ENCODE measurements around the gene NEU3.
"Not testable (repeated sequence)": the region's sequence is repeated elsewhere in the genome, so short reads cannot be mapped to it uniquely, and the experiment has no call there.

Gene NEU3

DNA sequence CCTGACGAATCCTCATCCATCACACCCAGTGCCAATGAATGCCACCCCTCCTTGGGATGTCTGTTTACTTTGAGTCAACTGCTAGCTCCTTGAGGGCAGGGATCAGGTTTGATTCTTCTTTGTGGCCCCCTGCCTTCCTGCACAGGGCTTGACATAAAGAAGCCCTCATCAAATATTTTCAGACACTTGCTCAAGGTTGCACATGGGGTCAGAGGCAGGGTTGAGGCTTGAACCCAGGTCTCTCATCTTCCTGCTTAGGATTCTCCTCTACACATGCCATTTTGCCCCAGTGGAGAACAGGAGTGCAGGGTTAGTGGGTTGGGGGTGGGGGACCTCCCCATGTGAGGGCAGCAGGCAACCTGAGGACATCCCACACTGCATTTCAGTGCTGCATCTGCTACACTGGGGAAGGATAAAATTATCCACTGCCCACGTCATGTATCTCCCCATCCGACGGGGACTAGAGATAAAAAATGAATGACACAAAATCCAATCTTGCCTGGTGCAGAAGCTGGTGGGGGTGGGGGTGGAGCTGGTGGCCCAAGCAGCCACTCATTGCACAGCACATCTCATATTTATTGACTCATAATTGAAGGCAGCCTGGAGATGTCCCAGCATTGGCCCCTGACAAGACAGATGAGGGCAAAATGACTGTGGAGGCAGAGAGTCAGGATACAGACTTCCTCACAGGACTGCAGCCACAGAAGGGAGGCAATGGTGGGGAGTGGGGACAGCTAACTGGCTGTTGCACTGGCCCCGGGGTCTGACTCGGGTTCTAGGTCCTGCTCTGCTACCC lies 41.3 kb downstream of the NEU3 start:
- DNase-seq (ENCODE audit: low read depth) = no peak

DNA sequence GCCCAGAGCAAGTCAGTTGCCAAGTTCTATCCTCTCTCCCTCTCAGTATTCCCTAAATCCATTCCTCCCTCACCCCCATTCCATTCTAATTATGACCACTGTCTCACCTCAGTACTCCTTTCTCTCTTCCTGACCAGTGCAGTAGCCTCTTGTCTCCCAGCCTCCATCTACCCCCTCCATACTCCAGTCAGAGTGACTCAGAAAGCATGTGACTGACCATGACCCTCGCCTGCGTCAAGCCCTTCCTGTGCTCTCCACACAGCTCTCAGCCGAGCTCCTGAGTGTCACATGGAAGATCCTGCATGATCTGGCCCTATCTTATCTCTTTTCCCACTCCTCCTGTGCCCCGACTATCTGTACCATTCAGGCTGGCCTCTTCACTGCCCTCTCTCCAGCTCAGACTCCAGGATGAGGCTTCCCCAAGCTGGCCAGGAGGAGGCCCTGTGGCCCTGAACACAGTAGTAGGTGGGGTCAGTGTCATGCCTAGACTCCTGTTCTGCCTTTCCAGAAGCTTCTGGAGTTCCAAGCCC lies 42.6 kb downstream of the NEU3 start:
- DNase-seq (ENCODE audit: low read depth) = peak; percentile 68

DNA sequence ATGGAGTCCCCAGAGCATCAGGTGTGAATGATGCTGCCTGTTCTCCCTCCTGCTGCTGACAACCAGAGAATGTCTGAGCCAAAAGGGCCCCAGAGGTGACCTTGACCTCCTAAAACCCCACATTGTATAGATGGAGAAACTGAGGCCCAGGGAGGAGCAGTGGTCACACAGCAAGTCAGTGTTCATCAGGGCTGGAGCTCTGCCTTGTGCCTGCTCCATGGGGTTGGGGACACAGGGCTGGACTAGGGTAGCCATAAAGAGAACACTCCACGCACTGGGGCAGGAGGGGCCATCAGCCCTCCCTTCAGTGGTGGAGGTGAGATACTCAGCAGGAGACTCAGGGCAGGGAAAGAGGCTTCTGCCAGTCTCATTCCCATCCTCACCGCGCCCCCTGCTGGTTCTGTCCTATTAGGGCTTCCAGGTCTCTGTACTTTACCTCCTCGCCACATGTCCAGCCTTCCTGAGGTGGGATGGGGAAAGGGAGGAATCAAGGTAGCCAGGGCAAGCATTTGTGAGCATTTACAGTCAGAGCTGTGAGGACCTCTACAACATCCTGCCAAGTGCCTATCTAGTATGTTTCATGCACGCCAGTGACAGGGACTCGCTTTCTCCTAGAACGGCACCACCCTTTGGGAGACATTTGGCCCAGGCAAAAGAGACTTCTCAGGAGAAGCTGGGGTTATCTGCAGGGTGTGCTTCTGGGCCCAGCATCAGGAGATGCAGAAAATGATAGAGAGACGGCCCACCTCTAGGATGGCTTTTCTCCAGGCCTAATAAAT lies 43.2 kb downstream of the NEU3 start:
- no peak for DNase-seq (ENCODE audit: low read depth)

DNA sequence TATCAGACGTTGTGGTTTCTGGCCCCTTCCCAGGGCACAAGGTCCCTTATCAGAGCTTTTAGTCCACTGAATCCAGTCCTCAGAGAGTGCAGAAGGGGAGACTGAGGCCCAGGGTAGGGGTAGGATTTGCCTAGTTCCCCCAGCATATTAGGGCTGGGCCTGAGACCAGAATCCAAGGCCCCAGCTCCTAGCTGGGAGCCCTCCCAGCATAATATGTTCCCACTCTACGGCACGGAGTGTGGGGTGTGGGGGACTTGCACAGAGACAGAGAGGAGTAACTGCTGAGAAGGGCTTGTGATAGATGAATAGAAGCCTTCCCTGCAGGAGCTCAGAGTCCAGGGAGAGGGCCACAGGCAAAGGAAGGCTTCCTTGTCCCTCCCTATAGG lies 43.8 kb downstream of the NEU3 start:
- no peak for DNase-seq (ENCODE audit: low read depth)

GRCh38 chr11:75033916-75034315 lies 45.2 kb downstream of the NEU3 start:
- no peak for DNase-seq (ENCODE audit: low read depth)

DNA sequence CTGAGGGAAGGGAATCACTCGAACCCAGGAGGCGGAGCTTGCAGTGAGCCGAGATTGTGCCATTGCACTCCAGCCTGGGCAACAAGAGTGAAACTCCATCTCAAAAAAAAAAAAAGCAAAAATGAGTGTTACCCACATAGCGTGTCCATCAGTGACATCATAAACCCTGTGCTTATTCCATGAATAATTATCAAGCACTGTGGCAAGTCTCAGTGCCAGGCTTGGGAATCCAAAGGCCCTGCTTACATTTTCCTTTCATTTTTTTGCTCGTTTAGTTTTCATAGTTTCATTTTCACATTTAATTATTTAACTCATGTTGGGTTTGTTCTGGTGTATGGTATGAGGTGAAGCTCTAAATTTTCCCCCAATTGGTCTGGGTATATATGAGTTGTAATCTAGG lies 46.5 kb downstream of the NEU3 start:
- no peak for DNase-seq (ENCODE audit: low read depth)

DNA sequence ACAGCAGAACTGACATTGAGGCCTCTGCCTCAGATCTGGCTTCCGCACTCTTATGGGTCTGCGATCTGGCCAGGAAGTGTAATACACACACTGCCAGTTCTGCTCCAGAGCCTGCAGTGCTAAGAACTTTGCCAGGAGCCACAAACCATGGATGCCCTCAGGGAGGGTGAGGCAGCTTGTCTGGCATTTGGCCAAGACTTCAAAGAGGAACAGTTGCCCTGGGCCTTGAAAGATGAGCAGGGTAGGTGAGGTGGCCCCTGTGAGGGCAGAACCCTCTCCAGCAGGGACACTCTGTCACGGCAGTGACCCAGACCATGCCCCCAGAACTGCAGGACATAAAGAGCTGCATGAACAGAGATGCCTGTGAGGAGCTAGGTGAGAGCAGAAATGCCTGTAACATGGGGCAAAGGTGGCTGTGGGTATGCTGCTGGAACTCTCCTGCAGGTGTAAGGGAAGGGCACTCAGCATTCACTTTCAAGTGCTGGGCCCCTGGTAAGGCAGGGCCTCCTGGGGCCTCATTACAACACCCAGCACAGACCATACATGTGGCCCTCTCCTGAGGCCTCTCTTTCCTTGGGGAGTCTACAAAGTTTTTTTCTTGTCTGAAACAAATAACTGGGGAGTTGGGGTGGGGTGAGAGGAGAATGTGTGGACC lies 47.3 kb downstream of the NEU3 start:
- no peak for DNase-seq (ENCODE audit: low read depth)

DNA sequence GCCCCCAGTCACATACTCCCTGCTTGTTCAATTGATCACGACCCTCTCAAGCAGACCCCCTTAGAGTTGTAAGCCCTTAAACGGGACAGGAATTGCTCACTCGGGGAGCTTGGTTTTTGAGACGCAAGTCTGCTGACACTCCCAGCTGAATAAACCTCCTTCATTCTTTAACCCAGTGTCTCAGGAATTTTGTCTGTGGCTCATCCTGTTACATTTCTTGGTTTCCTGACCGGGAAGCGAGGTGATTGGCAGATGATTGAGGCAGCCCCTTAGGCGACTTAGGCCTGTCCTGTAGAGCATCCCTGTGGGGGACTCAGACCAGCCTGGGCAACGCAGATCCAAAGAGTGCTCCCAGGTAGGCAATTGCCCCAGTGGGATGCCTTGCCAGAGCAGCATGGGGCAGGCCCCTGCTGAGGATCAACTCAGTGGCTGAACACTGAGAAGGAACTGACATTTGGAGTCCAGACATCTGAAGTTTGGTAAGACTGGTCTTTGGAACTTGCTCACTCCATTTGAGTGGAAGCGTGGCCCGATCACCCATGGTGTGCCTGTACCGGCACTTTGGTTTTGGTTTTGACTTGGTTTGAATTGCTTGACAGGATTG lies 51.5 kb downstream of the NEU3 start:
- DNase-seq (ENCODE audit: low read depth) = no peak

- DNase-seq (ENCODE audit: low read depth) = no peak
Measured at GRCh38 chr11:75041263-75041662, 52.5 kb downstream of the NEU3 start.

- not testable (repeated sequence) for DNase-seq (ENCODE audit: low read depth)
Measured at GRCh38 chr11:75041821-75042220, 53.1 kb downstream of the NEU3 start.

DNA sequence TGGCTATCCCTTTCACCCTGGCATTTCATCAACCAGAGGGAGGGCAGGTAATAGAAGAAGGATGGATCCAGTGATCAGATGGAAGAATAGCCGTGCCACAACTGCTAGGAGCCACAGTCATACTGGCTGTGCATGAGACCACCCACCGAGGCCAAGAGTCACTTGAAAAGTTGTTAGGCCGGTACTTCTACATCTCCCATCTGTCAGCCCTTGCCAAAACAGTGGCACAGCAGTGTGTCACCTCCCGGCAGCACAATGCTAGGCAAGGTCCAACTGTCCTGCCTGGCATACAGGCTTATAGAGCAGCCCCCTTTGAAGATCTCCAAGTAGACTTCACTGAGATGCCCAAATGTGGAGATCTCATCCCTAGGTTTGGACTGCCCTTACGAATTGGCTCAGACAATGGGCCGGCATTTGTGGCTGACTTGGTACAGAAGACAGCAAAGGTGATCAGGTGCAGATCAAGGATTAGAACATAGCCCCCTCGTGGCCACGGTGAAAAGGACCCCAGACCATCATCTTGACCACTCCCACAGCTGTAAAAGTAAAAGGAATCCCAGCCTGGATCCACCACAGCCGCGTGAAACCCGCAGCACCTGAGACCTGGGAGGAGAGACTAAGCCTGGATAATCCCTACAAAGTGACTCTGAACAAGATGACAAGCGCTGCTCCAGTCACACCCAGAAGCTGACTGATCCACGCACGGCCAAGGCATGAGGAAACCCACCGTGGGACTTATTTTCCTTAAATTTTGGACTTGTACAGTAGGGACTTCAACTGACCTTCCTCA lies 55.8 kb downstream of the NEU3 start:
- not testable (repeated sequence) for DNase-seq (ENCODE audit: low read depth)

DNA sequence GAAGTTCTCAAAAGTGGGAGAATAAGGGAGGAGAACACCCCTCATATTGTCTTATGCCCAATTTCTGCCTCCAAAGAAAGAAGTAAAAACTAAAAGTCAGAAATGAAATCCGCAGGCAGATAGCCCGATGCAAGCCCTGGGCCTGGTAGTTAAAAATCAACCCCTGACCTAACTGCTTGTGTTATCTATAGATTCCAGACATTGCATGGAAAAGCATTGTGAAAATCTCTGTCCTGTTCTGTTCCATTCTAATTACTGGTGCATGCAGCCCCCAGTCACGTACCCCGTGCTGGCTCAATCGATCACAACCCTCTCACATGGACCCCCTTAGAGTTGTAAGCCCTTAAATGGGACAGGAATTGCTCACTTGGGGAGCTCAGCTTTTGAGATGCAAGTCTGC lies 57.9 kb downstream of the NEU3 start:
- DNase-seq (ENCODE audit: low read depth) = not testable (repeated sequence)

- no peak for DNase-seq (ENCODE audit: low read depth)
Measured at GRCh38 chr11:75047191-75047590, 58.5 kb downstream of the NEU3 start.

DNA sequence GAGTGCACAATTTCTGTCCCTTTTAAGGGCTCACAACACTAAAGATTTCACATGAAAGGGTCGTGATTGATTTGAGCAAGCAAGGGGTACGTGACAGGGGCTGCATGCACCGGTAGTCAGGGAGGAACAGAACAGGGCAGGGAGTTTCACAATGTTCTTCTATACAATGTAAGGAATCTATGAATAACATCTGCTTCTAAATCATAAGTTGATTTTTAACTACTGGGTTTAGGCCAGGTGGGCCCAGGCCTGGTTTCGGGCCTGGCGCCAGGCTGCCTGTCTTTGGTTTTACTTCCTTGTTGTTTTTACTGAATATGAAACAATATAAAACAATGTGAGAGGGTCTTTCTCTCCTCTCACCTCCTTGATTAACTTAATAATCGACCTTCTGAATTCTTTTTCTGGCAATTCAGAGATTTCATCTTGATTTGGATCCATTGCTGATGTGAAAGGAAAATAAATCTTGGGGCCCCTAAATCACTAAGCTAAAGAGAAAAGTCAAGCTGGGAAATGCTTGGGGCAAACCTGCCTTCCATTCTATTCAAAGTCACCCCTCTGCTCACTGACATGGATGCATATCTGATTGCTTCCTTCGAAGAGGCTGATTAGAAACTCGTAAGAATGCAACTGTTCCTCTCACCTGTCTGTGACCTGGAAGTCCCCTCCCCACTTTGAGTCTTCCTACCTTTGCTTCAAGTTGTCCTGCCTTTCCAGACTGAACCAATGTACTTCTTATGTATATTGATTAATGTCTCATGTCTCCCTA lies 61.0 kb downstream of the NEU3 start:
- not testable (repeated sequence) for DNase-seq (ENCODE audit: low read depth)

GRCh38 chr11:75050516-75050915 lies 61.8 kb downstream of the NEU3 start:
- no peak for DNase-seq (ENCODE audit: low read depth)

DNA sequence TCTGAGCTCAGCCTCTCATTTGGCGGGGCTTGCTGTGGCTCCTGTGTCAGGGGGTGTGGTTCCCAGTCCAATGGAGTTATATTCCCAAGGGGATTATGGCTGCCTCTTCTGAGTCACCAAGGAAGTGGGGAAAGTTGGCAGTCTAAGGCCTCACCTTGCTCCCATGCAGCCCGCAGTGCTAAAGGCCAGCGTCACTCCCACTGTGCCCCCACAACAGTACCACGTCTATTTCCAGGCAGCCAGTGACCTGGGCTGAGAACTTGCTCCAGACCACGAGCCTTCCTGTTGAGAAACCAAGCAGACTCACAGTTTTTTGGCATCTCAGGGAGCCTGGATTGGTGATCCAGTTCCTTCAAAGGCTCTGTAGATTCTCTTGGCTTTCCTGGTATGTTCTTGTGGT lies 62.3 kb downstream of the NEU3 start:
- no peak for DNase-seq (ENCODE audit: low read depth)

DNA sequence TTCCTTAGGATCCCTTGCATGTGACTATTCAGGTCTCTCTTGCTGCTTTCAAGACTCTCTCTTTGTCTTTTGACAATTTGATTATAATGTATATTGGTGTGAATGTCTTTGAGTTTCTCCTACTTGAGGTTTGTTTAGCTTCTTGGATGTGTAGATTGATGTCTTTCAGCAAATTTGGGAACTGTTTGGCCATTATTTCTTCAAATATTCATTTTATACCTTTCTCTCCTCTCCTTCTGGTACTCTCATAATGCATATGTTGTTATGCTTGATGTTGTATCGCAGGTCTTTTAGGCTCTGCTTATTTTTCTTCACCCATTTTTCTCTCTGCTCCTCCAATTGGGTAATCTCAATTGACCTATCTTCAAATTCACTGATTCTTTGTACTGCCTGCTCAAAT lies 63.7 kb downstream of the NEU3 start:
- no peak for DNase-seq (ENCODE audit: low read depth)

GRCh38 chr11:75055511-75055910 lies 66.8 kb downstream of the NEU3 start:
- no peak for DNase-seq (ENCODE audit: low read depth)

GRCh38 chr11:75056814-75057213 lies 68.1 kb downstream of the NEU3 start:
- DNase-seq (ENCODE audit: low read depth) = no peak

DNA sequence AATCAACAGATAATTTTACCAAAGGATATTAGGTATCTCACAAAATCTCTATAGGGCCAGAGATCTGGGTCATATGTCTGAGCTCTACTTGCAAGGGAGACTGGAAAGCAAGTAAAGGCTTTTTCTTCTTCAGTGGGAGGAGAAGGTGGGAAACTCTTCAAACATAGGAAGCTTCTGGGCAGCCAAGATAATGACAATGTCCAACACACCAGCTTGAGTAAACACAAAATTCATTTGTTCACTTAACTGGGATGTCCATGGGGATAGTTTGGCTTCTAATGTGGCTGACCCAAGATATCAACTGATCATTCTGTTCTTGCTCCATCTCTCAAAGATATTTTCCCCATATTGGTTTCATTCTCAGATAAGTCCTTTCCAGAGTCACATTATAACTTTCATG lies 70.6 kb downstream of the NEU3 start:
- no peak for DNase-seq (ENCODE audit: low read depth)

Data from stromal cell of bone marrow (primary cell).